ENCODE data around the gene ZNF502.

ZNF502 gene

DNA sequence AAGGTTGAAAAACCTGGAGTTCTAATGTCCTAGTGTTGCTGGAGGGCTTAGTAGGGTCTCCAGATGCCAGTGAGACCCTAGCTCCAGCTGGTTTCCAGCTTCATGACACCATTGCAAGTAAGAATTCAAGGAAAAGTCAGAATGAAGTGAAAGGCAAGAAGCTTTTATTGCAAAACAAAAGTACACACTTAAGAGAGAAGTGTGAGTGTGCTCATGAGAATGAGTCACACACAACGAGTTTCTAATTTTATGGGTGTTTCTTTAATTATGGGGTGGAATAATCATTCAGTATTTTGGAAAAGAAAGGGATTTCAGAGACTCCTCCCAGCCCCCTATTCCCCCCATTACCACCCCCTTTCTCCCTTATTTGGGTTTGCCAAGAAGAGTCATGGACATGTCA lies 24.6 kb upstream of the ZNF502 start:
- H3K4me2 ChIP-seq (ENCODE audit: insufficient read depth, low read length): no peak overlapping the region
- peaks cover 14% of the 10 kb centered on the region for H3K4me1 ChIP-seq (ENCODE audit: insufficient read depth, low read length)
- no peaks in the 10 kb centered on the region for H3K79me2 ChIP-seq (ENCODE audit: insufficient read depth, low read length)
- no peak overlapping the region for H2AFZ ChIP-seq (ENCODE audit: low read depth, low read length)
- no peak for DNase-seq
- H3K4me3 ChIP-seq (ENCODE audit: low read depth in 1 of 2, low read length in 2 of 2): no peak overlapping the region
- H3K9ac ChIP-seq (ENCODE audit: low read depth, low read length): no peak overlapping the region
- no peaks in the 10 kb centered on the region for H4K20me1 ChIP-seq (ENCODE audit: insufficient read depth, low read length)
- H3K36me3 ChIP-seq (ENCODE audit: insufficient read depth, low read length): no peaks in the 10 kb centered on the region
- peaks cover 10% of the 10 kb centered on the region for H3K9me3 ChIP-seq (ENCODE audit: insufficient read depth, low read length, severe bottlenecking)
- TF ChIP-seq, protein P1, sequence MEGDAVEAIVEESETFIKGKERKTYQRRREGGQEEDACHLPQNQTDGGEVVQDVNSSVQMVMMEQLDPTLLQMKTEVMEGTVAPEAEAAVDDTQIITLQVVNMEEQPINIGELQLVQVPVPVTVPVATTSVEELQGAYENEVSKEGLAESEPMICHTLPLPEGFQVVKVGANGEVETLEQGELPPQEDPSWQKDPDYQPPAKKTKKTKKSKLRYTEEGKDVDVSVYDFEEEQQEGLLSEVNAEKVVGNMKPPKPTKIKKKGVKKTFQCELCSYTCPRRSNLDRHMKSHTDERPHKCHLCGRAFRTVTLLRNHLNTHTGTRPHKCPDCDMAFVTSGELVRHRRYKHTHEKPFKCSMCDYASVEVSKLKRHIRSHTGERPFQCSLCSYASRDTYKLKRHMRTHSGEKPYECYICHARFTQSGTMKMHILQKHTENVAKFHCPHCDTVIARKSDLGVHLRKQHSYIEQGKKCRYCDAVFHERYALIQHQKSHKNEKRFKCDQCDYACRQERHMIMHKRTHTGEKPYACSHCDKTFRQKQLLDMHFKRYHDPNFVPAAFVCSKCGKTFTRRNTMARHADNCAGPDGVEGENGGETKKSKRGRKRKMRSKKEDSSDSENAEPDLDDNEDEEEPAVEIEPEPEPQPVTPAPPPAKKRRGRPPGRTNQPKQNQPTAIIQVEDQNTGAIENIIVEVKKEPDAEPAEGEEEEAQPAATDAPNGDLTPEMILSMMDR (IDR thresholded peaks at IDR 0.05; ENCODE audit: borderline replicate concordance, extremely low read depth, low read length, poor library complexity, severe bottlenecking): no peak
- no peak for ATAC-seq (ENCODE audit: insufficient read depth, low read depth)
- H3K27me3 ChIP-seq (ENCODE audit: insufficient read depth, low read length, poor library complexity): peaks cover 9% of the 10 kb centered on the region
- no peak overlapping the region for H3K27ac ChIP-seq (ENCODE audit: low read length)

DNA sequence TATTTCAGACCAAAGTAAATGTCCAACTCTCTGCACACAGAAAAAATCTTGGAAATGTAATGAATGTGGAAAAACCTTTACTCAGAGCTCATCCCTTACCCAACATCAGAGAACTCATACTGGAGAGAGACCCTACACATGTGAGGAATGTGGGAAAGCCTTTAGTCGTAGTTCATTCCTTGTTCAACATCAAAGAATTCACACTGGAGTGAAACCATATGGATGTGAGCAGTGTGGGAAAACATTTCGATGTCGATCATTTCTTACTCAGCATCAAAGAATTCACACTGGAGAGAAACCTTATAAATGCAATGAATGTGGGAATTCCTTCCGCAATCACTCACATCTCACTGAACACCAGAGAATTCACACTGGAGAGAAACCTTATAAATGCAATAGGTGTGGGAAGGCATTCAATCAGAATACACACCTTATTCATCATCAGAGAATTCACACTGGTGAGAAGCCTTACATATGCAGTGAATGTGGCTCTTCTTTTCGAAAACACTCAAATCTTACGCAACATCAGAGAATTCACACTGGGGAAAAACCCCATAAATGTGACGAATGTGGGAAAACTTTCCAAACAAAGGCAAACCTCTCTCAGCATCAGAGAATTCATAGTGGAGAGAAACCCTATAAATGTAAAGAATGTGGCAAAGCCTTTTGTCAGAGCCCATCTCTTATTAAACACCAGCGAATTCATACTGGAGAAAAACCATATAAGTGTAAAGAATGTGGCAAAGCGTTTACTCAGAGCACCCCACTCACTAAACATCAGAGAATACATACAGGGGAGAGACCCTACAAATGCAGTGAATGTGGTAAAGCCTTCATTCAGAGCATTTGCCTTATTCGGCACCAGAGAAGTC lies 9.0 kb downstream of the ZNF502 start:
- no peak for DNase-seq
- Histone ChIP-seq H4K20me1 (ENCODE audit: insufficient read depth, low read length) (no peaks in the 10 kb centered on the region), H2AFZ (ENCODE audit: low read depth, low read length) (no peak overlapping the region), H3K9ac (ENCODE audit: low read depth, low read length) (no peak overlapping the region), H3K36me3 (ENCODE audit: insufficient read depth, low read length) (no peaks in the 10 kb centered on the region), H3K4me3 (ENCODE audit: low read depth in 1 of 2, low read length in 2 of 2) (no peak overlapping the region), H3K27ac (ENCODE audit: low read length) (no peak overlapping the region), H3K4me1 (ENCODE audit: insufficient read depth, low read length) (no peaks in the 10 kb centered on the region), H3K27me3 (ENCODE audit: insufficient read depth, low read length, poor library complexity) (no peaks in the 10 kb centered on the region), H3K4me2 (ENCODE audit: insufficient read depth, low read length) (no peak overlapping the region), H3K79me2 (ENCODE audit: insufficient read depth, low read length) (no peaks in the 10 kb centered on the region), H3K9me3 (ENCODE audit: insufficient read depth, low read length, severe bottlenecking) (peaks cover 46% of the 10 kb centered on the region)
- TF ChIP-seq, protein P1 (IDR thresholded peaks at IDR 0.05; ENCODE audit: borderline replicate concordance, extremely low read depth, low read length, poor library complexity, severe bottlenecking): no peak
- no peak for TF ChIP-seq EZH2 (IDR thresholded peaks at IDR 0.05; ENCODE audit: borderline replicate concordance, low read depth, low read length, severe bottlenecking)
- ATAC-seq (ENCODE audit: insufficient read depth, low read depth): no peak

DNA sequence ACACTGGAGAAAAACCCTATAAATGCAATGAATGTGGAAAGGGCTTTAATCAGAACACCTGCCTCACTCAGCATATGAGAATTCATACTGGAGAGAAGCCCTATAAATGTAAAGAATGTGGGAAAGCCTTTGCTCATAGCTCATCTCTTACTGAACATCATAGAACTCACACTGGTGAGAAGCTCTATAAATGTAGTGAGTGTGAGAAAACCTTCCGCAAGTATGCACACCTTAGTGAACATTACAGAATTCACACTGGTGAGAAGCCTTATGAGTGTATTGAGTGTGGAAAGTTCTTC lies 9.6 kb downstream of the ZNF502 start:
- DNase-seq: no peak
- Histone ChIP-seq H3K36me3 (ENCODE audit: insufficient read depth, low read length) (no peaks in the 10 kb centered on the region), H4K20me1 (ENCODE audit: insufficient read depth, low read length) (no peaks in the 10 kb centered on the region), H3K27me3 (ENCODE audit: insufficient read depth, low read length, poor library complexity) (no peaks in the 10 kb centered on the region), H3K4me1 (ENCODE audit: insufficient read depth, low read length) (no peaks in the 10 kb centered on the region), H3K9me3 (ENCODE audit: insufficient read depth, low read length, severe bottlenecking) (peaks cover 46% of the 10 kb centered on the region), H3K4me3 (ENCODE audit: low read depth in 1 of 2, low read length in 2 of 2) (no peak overlapping the region), H3K79me2 (ENCODE audit: insufficient read depth, low read length) (no peaks in the 10 kb centered on the region), H2AFZ (ENCODE audit: low read depth, low read length) (no peak overlapping the region), H3K27ac (ENCODE audit: low read length) (no peak overlapping the region), H3K9ac (ENCODE audit: low read depth, low read length) (no peak overlapping the region), H3K4me2 (ENCODE audit: insufficient read depth, low read length) (no peak overlapping the region)
- no peak for ATAC-seq (ENCODE audit: insufficient read depth, low read depth)
- TF ChIP-seq, protein P1 (IDR thresholded peaks at IDR 0.05; ENCODE audit: borderline replicate concordance, extremely low read depth, low read length, poor library complexity, severe bottlenecking): no peak
- no peak for TF ChIP-seq EZH2 (IDR thresholded peaks at IDR 0.05; ENCODE audit: borderline replicate concordance, low read depth, low read length, severe bottlenecking)

All from DND-41 (cell line).